Fibroblast of skin of scalp (primary cell): Measurements from ENCODE around the gene FNIP2.

Experiments used
- DNase-seq: peaks from one replicate; pipeline ENCODE4 v3.0.0-alpha.2; 2013

Gene FNIP2

DNA sequence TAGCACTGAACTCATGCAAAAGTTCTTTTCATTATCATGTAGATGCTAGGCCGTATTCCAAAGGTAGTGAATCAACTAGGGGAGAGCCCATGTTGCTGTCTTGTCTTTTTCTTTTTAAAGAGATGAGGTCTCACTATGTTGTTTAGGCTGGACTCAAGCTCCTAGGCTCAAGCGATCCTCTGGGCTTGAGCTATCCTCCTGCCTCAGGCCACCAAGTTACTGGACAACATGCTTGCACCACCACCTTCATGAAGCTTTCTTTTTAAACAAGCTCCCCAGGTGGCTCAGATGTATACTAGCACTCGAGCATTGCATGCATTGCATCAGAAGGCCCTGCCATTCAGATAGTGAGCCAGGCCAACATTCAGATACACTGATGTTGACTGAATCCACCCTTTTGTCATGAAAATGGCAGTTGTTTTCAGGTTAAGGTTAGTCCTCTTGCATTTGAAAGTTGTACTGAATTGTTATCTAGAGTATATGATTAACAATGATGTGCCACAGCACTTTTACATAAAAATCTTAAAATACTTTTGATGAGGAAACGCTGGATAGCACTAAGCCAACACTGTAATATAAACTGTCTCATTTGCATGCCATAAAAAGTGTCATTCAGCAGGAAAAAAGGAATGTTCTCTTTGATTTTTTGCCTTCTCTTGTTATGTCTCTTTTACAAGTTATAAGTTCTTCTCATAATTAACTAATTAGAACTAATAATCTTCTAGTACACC lies 76.7 kb downstream of the FNIP2 start:
- DNase-seq = no peak

DNA sequence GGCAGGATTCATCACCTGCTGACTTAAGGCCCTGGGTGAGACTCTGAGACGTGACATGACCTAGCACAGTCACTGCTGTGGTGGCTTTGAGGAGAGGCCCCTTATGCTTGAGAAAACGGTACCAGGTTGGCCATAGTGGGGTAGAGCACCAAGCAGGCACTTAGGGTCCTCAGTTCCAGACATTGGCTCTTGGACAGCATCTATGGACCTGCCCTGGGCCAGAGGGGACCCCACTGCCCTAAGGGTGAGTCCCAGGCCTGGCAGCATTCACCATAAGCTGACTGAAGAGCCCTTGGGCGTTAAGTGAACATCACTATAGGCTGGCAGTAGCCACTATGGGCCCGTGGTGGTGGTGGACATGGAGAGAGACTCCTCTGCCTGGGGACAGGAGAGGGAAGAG lies 78.7 kb downstream of the FNIP2 start:
- no peak for DNase-seq

DNA sequence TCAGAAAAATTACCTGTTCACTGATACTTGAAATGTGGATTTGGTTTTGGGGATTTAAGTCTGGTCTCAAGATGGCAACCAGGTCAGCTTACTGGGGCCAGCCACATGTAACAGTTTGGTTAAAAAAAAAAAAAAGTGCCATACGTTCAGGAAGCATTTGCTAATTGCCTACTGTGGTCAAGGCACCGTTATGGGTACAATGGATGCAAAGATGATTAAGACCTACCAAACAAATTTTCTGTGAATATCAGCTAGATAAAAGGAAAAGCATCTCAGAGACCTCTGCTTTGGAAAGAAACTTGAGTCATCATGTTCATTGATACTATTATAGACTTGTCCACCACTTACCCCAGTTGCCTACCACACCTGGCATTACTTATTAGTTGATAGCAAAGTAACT lies 80.9 kb downstream of the FNIP2 start:
- no peak for DNase-seq

DNA sequence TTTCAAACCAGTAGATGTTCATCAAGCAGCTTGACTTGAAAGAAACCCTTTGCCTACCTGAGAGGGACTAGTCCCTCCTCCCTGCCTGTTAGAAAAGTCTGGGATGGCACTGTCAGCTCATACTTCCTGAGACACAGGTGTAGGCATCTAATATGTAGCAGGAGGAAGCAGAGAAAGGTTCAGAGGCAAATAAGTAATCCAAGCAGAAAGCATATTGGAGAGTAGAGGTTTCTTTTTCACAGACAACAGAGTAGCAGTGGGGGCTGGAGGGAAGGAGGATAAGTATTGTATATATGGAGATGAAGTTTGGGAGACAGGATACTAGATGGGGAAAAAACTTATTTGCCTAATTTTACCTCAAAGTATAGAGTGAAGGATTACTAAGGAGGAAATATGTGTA lies 81.5 kb downstream of the FNIP2 start:
- no peak for DNase-seq

DNA sequence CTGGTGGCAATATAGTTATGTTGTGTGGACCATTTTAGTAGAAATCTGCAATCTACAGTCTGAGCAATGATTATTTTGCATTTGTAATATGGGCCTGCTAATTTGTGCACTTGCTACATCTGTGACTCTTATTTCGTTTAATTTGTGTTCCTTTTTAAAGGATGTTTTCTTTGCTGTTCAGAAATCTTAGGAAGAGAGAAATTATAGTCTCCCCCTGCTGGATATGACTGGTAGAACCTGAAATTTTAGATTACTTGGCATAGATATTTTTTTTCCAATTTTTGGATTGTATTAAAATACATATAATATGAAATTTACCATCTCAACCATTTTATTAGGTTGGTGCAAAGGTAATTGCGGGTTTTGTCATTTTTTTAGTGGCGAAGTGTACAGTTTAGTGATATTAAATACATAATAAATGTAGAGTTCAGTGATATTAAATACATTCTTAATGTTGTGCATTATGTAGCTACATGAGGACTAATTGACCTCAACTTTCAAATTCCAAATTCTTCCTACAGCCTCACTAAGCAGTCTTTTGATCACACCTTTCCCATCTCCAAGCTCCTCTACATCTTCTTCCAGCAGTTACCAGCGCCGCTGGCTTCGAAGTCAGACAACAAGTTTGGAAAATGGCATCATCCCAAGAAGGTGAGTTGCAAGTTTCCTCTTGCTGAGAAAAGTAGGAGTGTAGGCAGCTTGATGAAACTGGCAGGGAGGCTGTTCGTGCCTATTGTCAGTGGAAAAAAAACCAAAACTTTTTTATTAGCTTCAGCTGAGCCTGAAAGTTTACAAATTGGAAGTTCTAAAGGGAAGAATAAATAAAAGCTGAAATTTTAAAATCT lies 82.2 kb downstream of the FNIP2 start:
- peak; percentile 33 for DNase-seq

DNA sequence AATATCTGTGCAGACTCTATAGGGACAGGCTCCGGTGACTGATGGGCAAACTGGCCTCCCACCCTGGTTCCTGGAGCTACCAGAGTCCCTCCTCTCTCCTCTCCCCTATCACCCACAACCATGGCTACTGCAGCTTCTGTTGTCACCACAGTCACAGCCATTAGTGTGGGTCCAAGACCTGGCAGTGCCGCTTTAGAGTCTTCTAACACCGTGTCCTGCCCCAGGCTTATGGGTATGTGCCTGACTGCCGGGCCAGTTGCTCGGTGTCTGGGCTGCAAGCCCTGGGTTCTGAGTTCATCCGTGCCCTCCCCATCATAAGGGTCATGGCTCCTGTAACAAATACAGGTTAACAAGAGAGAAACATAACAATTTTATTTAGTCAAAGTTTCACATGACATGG lies 85.4 kb downstream of the FNIP2 start:
- no peak for DNase-seq

DNA sequence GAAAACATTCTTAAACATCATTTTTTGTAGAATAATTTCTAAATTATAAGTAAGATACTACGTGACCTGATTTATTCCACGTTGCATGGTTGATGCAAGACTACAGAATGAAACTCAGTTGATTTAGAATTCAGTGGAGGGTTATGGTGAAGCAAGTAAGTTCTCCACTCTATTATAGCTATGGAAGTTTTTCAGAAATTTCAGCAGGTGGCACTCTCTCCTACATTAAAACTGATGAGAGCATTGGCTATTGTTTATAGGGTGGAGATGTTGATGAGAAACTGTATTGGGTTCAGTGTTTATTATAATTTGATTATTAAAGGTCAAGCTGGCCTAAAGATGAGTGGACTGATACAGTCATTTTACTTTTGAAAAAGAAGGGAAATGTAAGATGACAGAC lies 88.0 kb downstream of the FNIP2 start:
- DNase-seq = peak; percentile 54

DNA sequence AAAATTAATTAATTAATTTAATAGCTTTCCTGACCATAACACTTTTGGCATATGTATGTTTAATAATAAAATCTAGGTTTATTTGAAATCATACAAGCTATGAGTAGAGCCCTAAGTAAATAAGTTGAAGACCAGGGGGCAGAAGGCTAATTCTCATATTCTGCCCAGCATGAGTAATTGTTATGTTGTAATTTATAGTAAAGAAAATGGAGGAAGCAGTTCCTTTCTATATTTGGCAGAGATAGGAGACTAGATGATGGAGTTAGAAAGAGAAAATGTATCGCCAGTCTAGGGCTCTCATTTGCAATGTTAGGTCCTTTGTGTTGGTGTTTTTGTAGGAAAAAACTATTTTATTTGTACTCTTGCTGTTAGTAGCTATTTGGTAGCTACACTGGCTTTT lies 89.1 kb downstream of the FNIP2 start:
- DNase-seq = no peak

DNA sequence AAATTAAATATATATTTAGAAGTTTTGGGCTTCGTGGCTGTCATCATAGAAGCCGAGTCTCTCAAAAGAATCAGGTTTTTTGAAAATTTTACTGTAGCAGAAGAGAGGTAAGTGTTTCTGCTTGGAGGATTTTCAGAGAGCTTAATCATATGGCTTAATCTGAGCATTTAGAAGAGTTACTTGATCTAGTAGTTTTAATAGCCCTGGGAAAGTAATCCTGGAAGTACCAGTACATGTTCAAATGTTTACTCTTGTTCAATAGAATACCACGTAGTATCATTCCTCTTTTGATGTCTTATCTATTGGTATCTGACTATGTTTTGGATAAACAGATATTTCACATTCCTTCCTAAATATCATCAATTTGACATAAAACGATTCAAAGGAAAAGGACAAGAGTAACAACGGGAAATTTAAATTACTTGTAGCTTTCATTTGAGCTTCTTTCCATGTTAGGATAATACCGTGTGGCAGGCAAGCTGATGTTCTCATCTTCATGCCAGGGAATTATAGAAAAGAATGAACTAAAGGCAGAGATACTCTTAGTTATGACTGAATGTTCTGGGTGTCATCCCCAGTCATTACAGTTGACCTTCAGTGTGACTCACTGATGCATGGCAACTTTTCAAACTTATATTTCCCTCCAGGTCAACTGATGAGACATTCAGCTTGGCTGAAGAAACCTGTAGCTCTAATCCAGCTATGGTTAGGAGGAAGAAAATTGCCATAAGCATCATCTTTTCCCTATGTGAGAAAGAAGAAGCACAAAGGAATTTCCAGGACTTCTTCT lies 89.8 kb downstream of the FNIP2 start:
- DNase-seq = peak; percentile 38

DNA sequence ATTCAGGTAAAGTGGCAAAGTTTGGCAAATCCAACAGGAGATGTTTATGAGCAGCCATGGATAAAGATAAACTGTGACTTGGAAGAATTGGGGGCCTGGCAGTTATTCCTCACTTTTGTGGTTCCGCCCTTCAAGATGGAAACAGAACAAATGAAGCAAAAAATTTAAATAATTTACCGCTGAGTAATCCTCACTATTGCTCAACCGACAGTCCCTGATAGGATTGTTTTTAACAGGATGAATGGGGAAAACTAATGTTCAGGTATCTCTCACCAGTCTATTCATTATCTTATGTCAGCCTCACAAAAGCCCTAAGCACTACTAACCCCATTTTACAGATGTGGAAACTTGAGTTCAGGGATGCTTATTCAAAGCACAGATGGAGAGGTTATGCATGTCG lies 90.8 kb downstream of the FNIP2 start:
- no peak for DNase-seq

DNA sequence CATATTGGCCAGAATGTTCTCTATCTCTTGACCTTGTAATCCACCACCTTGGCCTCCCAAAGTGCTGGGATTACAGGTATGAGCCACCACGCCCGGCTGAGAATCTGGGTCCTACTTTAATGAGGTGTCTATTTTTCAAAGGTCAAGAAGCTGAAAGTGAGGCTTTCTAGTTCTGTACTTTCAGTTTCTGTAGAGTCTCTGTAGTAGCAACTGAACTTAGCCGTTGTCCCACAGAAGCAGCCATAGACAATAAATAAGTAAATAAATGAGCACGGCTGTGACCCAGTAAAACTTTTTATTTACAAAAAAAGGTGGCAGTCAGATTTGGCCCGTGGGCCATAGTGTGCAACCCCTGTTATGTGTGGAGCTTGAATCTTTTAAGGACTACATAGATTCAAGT lies 92.0 kb downstream of the FNIP2 start:
- no peak for DNase-seq

DNA sequence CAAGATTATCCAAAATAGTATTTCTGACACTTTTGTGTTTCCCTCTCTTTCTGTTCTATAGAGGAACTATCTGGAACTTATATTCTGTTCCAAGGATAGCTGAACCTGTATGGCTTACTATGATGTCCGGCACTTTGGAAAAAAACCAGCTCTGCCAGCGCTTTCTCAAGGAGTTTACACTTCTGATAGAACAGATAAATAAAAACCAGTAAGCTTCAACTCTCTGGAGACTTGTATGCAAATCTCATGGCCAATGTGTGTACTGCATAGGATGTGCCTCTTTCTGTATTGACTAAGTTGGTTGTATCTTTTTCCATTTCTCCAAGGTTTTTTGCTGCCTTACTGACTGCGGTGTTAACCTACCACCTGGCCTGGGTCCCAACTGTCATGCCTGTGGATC lies 92.5 kb downstream of the FNIP2 start:
- no peak for DNase-seq

DNA sequence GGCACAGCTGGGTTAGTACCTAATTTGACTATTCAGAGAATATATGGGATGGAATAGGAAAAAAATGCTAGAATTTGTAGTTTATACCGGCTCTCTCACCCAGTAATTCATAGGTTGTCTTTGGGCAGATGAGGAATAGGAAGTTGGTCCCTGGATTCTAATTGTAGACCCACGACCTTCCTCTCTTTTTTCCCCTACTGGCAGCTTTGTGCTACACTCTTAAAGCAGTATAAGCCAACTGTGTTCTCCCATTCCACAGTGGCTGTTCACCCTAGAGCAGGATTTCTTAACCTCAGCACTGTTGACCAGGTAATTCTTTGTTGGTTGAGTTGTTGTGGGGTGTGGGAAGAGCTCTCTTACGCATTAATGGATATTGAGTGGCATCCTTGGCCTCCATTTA lies 92.9 kb downstream of the FNIP2 start:
- DNase-seq = no peak

DNA sequence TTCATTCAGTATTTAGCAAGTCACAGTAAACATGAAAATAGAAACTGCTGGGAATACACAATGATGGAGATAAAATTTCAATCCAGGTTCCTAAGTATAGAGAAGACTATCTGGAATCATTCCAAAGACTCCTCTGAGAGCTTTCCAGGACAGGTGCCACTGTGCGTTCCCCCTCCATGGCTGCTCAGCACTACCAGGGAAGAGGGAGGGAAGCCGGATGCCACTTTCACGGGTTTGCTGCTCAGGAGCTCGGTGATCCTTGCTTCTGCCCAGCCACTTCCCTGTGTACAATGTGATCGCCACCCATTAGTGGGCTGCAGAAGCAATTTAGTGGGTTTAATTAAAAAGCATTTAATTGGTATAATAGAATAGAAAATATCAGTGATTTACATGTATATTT lies 94.5 kb downstream of the FNIP2 start:
- no peak for DNase-seq

DNA sequence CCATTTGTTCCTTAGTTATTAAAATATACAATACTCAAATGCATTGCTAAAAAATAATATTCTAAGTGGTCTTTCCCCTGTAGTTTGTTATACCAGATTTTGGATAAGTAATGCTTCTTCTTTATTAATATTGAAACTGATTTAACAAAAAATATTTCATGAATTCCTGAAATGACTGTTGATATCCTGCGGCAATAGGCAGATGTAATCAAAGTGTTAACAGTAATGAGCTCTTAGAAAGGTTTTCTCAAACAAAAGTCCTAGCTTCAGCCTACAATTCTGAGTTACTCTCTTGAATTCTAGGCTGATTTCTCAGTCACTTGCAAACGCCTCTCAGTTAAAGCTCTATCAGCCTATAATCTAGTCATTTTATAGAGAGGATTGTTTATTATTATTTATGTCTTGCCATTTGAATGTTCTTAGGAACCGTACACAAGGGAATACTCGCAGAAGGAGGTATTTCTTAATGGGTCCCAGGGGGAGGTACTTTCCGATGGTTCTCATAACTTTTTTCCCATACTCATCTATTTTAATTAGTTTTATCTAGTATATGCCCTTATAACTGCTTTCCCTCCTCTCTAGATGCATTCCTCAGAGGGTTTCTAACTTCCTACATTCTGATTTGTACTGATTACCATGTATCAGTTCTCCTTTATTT lies 96.8 kb downstream of the FNIP2 start:
- DNase-seq = no peak

DNA sequence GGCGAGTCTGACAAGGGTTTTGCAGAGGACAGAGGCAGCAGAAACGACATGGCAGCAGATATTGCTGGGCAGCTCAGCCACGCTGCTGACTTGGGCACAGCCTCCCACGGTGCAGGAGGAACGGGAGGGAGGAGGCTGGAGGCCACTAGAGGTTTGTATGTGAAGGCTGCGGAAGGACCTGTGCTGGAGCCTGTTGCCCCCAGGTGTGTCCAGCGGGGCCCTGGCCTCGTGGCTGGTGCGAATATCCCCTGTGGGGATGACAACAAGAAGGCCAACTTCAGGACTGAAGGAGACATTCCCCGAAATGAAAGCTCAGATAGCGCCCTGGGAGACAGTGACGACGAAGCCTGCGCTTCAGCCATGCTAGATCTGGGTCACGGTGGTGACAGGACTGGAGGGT lies 100.2 kb downstream of the FNIP2 start:
- DNase-seq = no peak

DNA sequence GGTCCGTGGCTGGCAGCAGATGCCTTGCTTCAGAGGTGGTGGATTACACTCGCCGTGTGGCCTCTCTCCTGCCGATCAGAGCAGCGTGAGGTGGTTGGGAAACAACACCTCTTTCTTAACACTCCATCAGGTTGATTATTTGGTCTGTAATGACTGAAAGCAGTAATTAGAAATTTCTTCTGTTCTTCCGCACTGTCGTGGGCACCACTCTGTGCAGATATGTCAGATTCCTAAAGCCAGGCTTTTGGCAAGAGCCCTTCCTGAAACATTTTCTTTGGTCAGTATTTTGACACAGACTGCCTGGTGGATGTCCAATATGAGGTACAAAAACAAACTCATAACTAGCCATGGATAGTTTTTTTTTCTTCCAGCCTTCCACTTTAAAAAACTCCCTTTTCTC lies 100.9 kb downstream of the FNIP2 start:
- no peak for DNase-seq

DNA sequence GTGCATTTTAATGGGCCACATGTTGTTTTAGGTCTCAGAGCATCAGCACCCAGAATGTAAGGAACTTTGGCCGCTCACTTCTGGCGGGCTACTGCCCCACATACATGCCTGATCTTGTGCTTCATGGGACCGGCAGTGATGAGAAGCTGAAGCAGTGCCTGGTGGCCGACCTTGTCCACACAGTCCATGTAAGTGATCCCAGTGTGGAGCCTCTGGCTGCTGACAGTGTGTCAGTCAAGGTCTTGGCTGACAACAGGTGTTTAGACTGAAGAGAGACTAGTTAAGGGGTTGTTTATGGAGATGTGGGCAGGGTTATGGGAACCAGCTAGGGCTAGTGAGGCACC lies 101.4 kb downstream of the FNIP2 start:
- no peak for DNase-seq

DNA sequence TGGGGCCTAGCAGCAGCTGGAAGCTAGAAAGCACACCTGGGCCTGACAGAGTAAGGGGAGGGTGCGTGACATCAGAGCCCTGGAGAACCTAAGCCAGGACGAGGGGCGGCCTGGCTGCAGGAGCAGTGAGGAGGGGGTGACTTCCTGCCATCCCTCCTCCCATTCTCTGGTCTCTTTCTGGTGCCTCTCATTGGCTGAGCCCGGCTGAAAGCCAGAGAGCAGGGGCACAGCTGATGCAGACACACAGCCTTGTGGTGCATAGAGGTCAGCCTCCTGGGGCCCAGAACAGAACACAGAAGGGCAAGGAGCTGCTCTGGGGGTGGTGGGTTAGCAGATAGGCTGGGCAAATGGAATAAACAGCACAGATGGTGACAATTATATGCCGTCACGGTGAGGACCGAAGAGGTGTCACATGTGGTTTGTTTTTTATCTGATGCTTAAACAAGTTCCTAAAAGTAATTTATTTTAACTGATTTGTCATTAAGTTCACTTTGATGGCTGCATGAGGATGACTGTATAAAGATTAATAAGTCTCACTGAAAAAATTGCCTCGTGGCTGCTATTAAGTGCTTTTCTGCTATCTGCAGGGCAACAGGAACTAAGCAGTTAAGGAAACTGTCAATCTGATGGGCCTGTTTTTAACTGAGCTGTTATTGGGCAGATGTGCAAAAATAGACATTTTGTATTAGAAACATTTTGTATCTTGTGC lies 102.0 kb downstream of the FNIP2 start:
- no peak for DNase-seq

DNA sequence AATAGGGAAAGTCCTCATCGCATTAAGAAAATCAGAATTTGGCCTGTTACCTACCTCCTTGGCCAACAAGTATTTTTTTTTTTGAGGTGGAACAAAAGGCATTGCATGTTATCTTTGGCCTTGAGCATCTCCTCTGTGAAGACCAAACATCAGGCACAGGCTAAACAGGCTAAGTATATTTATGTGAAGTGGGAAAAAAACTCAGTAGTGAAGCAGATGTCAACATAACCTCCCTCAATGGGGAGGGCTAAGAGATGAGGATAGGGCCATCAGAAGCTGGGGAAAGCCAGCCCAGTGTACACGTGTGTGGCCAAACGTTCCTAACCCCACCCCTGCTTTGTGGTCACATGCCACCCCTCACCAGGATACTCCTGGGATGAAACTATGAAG lies 102.5 kb downstream of the FNIP2 start:
- DNase-seq = no peak

DNA sequence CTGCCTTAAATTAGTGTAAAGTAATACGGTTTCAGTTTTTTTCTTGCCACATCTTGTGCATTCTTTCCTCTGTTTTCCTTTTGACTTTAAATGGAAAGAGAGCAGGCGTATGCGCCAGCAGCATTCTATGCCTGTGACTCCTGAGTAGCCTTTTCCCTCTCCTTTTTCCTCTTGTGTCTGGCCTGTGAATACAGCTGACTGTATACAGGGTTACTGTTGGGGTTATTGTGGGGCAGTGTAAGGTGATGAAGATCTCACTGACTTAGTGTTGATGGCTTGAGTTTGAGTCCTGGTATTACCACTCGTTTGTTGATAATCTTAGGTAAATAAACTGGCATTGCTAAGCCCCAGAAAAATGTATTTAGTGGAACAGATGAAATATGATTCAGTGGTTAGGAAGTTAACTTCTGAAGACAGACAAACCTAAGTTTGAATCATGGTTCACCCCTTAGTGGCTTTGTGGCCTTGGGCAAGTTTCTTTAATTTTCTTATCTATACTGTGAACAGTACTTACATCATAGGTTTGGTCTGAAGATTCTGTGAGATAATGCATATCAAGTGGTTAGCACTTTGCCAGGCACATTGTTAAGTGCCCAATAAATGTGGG lies 105.1 kb downstream of the FNIP2 start:
- peak; percentile 92 for DNase-seq

DNA sequence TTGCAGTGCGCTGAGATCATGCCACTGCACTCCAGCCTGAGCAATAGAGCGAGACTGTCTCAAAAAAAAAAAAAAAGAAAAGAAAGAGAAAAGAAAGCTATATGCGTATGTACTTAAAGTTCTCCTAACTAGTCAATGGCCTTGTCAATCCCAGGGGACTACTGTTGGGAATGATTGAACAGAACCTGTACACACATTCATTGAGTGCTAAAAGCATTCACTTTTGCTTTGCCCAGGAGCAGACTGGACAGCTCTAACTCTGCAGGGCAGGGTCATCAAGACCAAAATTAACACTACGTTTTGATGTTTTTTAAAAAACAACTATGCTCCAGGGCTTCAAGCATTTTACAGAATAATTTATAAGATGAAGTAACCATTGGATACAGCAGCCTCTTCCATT lies 106.2 kb downstream of the FNIP2 start:
- no peak for DNase-seq
